ENCODE data around the gene UBE2B.
"Not testable (repeated sequence)": the region's sequence is repeated elsewhere in the genome, so short reads cannot be mapped to it uniquely, and the experiment has no call there.

UBE2B gene

GRCh38 chr5:134374232-134374631 lies 2.9 kb downstream of the UBE2B start:
- no peak for DNase-seq (ENCODE audit: extremely low read depth, insufficient read length)
- TF ChIP-seq, protein P1, sequence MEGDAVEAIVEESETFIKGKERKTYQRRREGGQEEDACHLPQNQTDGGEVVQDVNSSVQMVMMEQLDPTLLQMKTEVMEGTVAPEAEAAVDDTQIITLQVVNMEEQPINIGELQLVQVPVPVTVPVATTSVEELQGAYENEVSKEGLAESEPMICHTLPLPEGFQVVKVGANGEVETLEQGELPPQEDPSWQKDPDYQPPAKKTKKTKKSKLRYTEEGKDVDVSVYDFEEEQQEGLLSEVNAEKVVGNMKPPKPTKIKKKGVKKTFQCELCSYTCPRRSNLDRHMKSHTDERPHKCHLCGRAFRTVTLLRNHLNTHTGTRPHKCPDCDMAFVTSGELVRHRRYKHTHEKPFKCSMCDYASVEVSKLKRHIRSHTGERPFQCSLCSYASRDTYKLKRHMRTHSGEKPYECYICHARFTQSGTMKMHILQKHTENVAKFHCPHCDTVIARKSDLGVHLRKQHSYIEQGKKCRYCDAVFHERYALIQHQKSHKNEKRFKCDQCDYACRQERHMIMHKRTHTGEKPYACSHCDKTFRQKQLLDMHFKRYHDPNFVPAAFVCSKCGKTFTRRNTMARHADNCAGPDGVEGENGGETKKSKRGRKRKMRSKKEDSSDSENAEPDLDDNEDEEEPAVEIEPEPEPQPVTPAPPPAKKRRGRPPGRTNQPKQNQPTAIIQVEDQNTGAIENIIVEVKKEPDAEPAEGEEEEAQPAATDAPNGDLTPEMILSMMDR (IDR thresholded peaks at IDR 0.05; ENCODE audit: insufficient read depth, low read length, poor library complexity, severe bottlenecking), result no peak
- no peaks in the 10 kb centered on the region; the same call in 1 of the 2 replicates for H3K36me3 ChIP-seq (ENCODE audit: control insufficient read depth, insufficient read depth, low read length)
- H3K4me3 ChIP-seq (replicated peaks; ENCODE audit: low read depth, low read length), result no peak overlapping the region
- H3K27me3 ChIP-seq (replicated peaks; ENCODE audit: control insufficient read depth, insufficient read depth, low read length), result no peaks in the 10 kb centered on the region

GRCh38 chr5:134380346-134380745 lies 9.0 kb downstream of the UBE2B start:
- no peak for DNase-seq (ENCODE audit: extremely low read depth, insufficient read length)
- TF ChIP-seq, protein P1 (IDR thresholded peaks at IDR 0.05; ENCODE audit: insufficient read depth, low read length, poor library complexity, severe bottlenecking), result no peak
- Histone ChIP-seq H3K27me3 (replicated peaks; ENCODE audit: control insufficient read depth, insufficient read depth, low read length) (no peaks in the 10 kb centered on the region), H3K4me3 (replicated peaks; ENCODE audit: low read depth, low read length) (no peak overlapping the region), H3K36me3 (ENCODE audit: control insufficient read depth, insufficient read depth, low read length) (no peaks in the 10 kb centered on the region; the same call in none of the 2 replicates)

- DNase-seq (ENCODE audit: extremely low read depth, insufficient read length); H3K36me3 ChIP-seq (ENCODE audit: control insufficient read depth, insufficient read depth, low read length); H3K4me3 ChIP-seq (replicated peaks; ENCODE audit: low read depth, low read length); H3K27me3 ChIP-seq (replicated peaks; ENCODE audit: control insufficient read depth, insufficient read depth, low read length): not testable (repeated sequence)
Measured at GRCh38 chr5:134382204-134382603, 10.8 kb downstream of the UBE2B start.

DNA sequence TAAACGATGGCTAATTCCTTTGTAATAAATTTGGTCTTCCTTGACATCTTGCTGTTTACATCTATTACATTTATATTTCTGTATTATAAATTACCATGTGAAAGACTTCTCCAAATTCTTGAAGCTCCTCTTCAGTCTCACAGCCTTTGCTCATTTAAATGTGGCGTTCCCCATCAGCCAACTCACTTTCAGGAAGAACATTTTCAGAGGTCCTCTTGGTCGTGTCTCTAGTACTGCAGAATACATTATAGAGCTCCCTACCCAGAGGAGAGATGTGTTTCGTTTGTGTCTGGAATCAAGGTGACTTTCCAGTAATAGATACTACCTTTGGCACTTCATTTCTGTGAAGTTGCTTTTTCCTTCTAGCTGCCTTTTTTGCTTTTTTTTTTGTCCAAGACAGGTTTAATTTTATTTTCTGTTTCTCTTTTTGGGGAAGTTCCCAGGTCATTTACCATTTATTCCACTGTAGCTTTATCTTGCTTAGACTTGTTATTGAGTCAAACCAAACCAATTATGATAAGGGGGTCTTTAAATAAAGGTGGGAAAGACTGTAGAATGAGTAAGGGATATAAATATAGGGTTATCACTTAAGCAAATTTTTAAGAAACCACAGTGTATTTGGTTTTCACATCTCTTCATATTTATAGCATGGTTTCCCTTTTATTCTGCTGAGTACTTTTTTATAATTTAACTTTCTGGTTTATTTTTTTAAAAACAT lies 12.8 kb downstream of the UBE2B start:
- peak overlapping the region; percentile 28; the same call in 1 of the 2 replicates for H3K4me3 ChIP-seq (replicated peaks; ENCODE audit: low read depth, low read length)
- H3K36me3 ChIP-seq (ENCODE audit: control insufficient read depth, insufficient read depth, low read length), result peaks cover 3% of the 10 kb centered on the region
- DNase-seq (ENCODE audit: extremely low read depth, insufficient read length), result no peak
- H3K27me3 ChIP-seq (replicated peaks; ENCODE audit: control insufficient read depth, insufficient read depth, low read length), result no peaks in the 10 kb centered on the region
- TF ChIP-seq, protein P1 (IDR thresholded peaks at IDR 0.05; ENCODE audit: insufficient read depth, low read length, poor library complexity, severe bottlenecking), result no peak

- H3K4me3 ChIP-seq (replicated peaks; ENCODE audit: low read depth, low read length), result no peak overlapping the region
- TF ChIP-seq, protein P1 (IDR thresholded peaks at IDR 0.05; ENCODE audit: insufficient read depth, low read length, poor library complexity, severe bottlenecking), result no peak
- H3K36me3 ChIP-seq (ENCODE audit: control insufficient read depth, insufficient read depth, low read length), result peaks cover 3% of the 10 kb centered on the region
- no peak for DNase-seq (ENCODE audit: extremely low read depth, insufficient read length)
- no peaks in the 10 kb centered on the region for H3K27me3 ChIP-seq (replicated peaks; ENCODE audit: control insufficient read depth, insufficient read depth, low read length)
Measured at GRCh38 chr5:134387443-134387842, 16.1 kb downstream of the UBE2B start.

DNA sequence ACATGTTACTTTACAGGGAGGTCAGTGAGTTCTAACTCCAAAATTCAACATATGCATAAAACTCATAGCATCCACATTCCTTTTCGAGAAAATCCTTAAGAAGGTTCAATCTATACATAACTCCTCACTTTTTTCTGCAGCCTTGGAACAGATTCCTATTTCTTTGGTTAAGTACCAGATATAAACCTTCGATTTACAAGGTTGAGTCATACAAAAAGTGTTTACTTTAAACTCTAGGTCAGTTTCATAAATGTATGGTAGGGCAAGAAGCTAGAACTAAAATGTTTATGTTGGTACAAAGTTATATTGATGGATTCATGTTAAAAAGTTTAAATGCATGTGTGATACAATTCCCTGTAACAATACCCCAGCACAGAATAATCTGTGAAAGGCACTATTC lies 20.9 kb downstream of the UBE2B start:
- DNase-seq (ENCODE audit: extremely low read depth, insufficient read length), result no peak
- H3K36me3 ChIP-seq (ENCODE audit: control insufficient read depth, insufficient read depth, low read length), result peaks cover 11% of the 10 kb centered on the region
- TF ChIP-seq, protein P1 (IDR thresholded peaks at IDR 0.05; ENCODE audit: insufficient read depth, low read length, poor library complexity, severe bottlenecking), result no peak
- H3K27me3 ChIP-seq (replicated peaks; ENCODE audit: control insufficient read depth, insufficient read depth, low read length), result no peaks in the 10 kb centered on the region
- H3K4me3 ChIP-seq (replicated peaks; ENCODE audit: low read depth, low read length), result no peak overlapping the region
